GM12878 (cell line): Measurements from ENCODE around the gene MAPKAP1. TPM values are rescaled to one million over a fixed set of nuclear protein-coding genes. Genes with fewer than 3 reads are reported as not detected.

Source experiments
- BCL3 ChIP-seq: IDR thresholded peaks from 2 replicates; pipeline ENCODE4 v1.6.1; 2011; ENCODE audit warnings: borderline replicate concordance, low read depth, mild to moderate bottlenecking, moderate library complexity, low read length; ENCODE audit not compliant: insufficient read depth, poor library complexity, severe bottlenecking
- E2F4 ChIP-seq: IDR thresholded peaks from 2 replicates; pipeline ENCODE4 v1.6.1; 2012; ENCODE audit warnings: low read depth, low read length, improper control_type of control experiment
- EED ChIP-seq: sonication (generic); IDR thresholded peaks from 2 replicates; pipeline ENCODE4 v1.6.1; 2016; ENCODE audit warnings: antibody characterized with exemption, low read depth
- EGR1 ChIP-seq, 2 experiments: IDR thresholded peaks; 1 replicate in 1 of 2; 2 replicates in 1 of 2; pipeline ENCODE4 v1.6.1; 2011 to 2012; ENCODE audit warnings: low read depth in 2 of 2, low read length in 2 of 2, borderline replicate concordance in 1 of 2, mild to moderate bottlenecking in 1 of 2, moderate library complexity in 1 of 2
- KAT2A ChIP-seq: conservative IDR thresholded peaks from 2 replicates; pipeline ENCODE4 v1.6.1; 2011; ENCODE audit warnings: low read depth, low read length; ENCODE audit not compliant: control insufficient read depth
- KDM1A ChIP-seq: fragments of 200-600 bp; sonication (generic); IDR thresholded peaks from 2 replicates; pipeline ENCODE4 v1.6.1; 2016; ENCODE audit warnings: borderline replicate concordance
- NFXL1 ChIP-seq: fragments of 450-650 bp; IDR thresholded peaks from 2 replicates; pipeline ENCODE4 v1.6.1; 2017; ENCODE audit warnings: antibody characterized with exemption, mild to moderate bottlenecking, borderline replicate concordance
- PAX5 ChIP-seq: IDR thresholded peaks from 2 replicates; pipeline ENCODE4 v1.6.1; 2011; ENCODE audit warnings: low read depth, low read length, borderline replicate concordance
- YY1 ChIP-seq: IDR thresholded peaks from 2 replicates; pipeline ENCODE4 v1.6.1; 2011; ENCODE audit warnings: low read depth, mild to moderate bottlenecking, low read length
- ZBTB33 ChIP-seq: fragments of 450-650 bp; IDR thresholded peaks from 2 replicates; pipeline ENCODE4 v1.6.1; 2017; ENCODE audit warnings: mild to moderate bottlenecking
- ZBTB40 ChIP-seq: fragments of 450-650 bp; IDR thresholded peaks from 2 replicates; pipeline ENCODE4 v1.6.1; 2016; ENCODE audit warnings: mild to moderate bottlenecking, moderate library complexity, borderline replicate concordance
- ZNF24 ChIP-seq: fragments of 450-650 bp; IDR thresholded peaks from 2 replicates; pipeline ENCODE4 v1.6.1; 2017; ENCODE audit warnings: antibody characterized with exemption, mild to moderate bottlenecking
- polyA plus RNA-seq, 11 experiments: library from polyadenylated mRNA; depleted of rRNA in 4 of 11; unstranded in 6 of 11; stranded (reverse) in 5 of 11; fragments of >200 nt; fragmentation: Nextera tagmentation in 4 of 11; fragmentation: Illumina TruSeq in 1 of 11; extraction: Ambion mirVana in 4 of 11; extraction: Trizol in 1 of 11; gene quantifications; 1 replicate in 1 of 11; 2 replicates in 10 of 11; pipeline versions ENCODE4 v1.2.1 to v1.2.3, GENCODE V29; 2011 to 2016; ENCODE audit warnings: inconsistent platforms in 2 of 11, missing spikeins in 2 of 11, low read depth in 1 of 11
- total RNA-seq, 4 experiments: library from RNA; depleted of rRNA in 3 of 4; stranded (reverse); fragments of >200 nt in 3 of 4; fragmentation: Illumina TruSeq in 1 of 4; extraction: Trizol in 1 of 4; gene quantifications; 2 replicates each; pipeline versions ENCODE4 v1.2.1 to v1.2.3, GENCODE V29; 2013 to 2021

The MAPKAP1 gene
- total and polyA plus RNA-seq, 10 of the 15 experiments (the other 5 are each of a cell fraction or from before 2014, with no cell fraction given), result 5.1 to 188 (median 105) TPM

GRCh38 chr9:125747053-125747764 lies 40.2 kb upstream of the MAPKAP1 start, which contains the start of gene PBX3 (continued):
- TF ChIP-seq ZBTB40 (no peak), NFXL1 (no peak), BCL3 (no peak), EED (no peak), EGR1 (IDR thresholded peaks at IDR 0.05; ENCODE audit: borderline replicate concordance in 1 of 2, low read depth in 2 of 2, low read length in 2 of 2) (peak in 1 of 2 experiments; percentile 61; a peak in 1 of 3 replicates), KDM1A (no peak), ZNF24 (no peak), YY1 (0 out of 2 replicates have a peak, but pooled peaks have one; percentile 13), E2F4 (no peak), KAT2A (no peak), PAX5 (no peak), ZBTB33 (no peak)
